LoVo (cell line): ENCODE data around the gene ZBTB43.

ENCODE experiments used
- DNase-seq: peaks from one replicate; pipeline ENCODE4 v3.0.0-alpha.2; 2016; ENCODE audit warnings: low spot score

ZBTB43 gene

DNA sequence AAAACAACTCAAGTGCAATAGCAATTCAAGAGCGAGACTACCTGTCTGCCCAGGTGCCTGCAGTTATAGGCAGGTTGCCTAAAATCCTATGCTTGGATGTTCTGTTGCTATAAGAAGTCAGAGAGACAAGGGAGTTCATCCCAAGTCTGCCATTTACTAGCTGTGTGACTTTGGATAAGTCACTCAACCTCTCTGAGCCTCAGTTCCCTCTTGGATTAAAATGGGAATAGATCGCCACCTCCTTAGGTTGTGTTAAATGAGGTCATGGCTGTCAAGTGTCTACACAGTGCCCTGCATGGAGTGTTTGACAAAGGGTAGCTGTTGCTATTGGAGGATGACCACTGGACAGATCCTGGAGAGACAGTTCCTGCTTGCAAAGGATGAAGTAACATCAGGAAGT, 54.3 kb downstream of the ZBTB43 start:
- no peak for DNase-seq

DNA sequence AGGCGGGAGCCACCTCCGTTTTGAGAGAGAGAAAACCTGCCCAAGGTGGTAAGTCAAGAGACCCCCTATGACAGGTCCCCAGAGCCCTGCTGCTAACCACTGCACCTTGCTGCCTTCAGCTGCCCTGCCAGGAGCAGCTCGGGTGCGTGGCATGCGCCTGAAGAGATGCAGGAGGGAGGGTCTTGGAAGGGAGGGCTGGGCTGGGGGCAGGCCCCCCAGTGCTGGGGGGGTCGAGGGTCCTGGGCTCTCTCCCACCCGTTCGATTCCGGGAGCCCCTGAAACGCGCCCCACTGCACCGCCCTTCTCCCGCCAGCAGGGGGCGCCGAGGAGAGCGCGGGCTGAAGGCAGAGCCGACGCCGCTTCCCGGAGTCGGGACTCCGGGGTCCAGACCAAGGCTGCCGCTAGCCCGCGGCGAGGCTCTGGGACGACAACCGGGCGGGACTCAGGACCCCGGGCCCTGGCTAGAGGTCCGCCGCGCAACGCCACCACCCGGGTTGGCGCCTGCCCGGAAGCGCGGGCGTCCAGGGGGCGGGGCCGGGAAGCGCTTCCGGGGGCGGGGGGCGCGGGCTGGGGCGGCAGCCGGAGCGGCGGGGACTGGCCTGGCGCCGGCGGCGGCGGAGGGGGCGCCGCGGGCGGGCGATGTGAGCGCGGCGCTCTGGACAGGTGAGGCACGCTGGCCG, 55.4 kb downstream of the ZBTB43 start, which contains the start of gene ZBTB34:
Gene ZBTB34, plus strand, starts transcription at position 563 of the 680 bp plus-strand sequence. CDS start 18,761 bp downstream, outside the sequence.
- DNase-seq, result peak; percentile 61

DNA sequence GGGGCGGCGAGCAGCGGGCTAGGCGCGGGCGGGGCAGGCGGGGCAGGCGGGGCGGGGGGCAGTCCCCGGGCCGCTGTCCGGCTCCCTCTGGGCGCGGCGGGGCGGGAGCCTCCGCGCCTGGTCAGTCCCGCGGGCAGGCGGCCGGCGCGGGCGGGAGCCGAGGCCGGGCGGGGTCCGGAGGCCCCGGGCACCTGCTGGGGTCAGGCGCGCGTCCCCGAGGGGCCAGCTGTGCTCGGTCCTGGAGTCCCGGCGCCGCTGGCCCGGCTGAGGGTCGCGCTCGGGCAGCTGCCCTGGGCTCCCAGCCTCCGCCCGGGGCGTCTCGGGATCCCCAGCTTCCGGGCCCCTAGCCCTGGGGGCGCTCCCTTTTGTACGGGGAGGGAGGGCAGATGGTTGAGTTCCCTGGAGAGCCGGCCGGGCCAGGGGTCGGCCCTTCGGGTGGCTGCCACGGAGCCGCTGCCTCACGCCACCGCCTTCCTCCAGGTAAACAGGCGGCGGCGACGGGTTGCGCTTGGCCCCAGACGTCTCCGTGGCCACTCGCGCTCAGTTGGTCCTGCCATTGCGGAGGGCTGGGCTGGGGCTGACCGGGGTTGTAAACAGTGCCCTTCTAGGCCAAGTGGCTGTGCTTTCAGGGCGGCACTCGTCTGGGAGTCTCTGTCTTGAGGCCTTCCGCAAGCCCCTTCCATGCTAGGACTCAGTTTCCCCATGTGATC, 56.1 kb downstream of the ZBTB43 start:
- peak; percentile 20 for DNase-seq

DNA sequence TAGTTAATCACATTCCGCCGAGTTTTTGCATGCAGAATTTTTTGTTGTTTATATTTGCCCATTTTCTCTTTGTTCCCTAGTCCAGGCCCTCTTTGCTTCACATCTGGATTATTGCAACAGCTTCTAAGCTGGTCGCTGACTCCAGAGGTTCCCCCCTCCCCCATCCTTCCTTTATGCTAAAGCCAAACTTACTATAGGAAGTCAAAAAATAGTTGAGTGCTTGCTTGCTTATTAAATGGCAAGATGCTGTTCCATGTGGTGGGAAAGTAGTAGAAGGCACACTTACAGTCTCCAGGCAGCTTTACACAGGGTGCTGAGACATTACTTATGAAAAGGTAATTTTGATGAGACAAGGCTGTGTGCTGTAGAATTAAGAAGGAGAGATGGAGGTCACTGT, 56.9 kb downstream of the ZBTB43 start:
- DNase-seq, result no peak

DNA sequence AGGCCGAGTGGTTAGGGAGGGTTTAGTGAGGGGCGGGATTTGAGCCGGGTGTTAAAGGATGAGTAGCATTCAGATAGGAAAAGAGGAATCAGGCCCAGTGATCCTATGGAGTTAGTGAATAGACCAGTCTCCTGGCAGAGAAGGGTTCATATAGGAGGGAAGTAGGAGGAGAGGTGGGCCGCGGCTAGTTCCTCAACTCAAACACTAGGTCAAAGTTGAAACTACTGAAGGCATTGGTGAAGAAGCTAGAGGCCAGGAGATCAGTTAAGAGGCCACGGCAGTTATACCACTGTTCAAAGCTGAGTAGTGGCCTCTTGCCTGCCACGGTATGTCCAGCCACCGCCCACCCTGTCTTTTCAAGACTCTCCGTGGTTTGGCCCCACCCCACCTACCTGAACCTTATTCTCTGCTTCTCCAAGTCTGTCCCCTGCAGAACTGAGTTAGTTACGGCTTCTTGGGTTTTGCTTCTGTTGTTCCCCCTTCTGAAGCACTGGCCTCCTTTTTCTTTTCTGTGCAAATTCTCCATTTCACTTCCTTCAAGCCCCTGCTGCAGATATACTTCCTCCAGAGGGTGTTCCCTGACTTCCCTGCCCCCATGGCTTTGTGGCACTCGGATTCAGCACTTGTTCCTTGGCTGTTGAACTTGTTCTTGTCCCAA, 57.4 kb downstream of the ZBTB43 start:
- DNase-seq, result no peak

DNA sequence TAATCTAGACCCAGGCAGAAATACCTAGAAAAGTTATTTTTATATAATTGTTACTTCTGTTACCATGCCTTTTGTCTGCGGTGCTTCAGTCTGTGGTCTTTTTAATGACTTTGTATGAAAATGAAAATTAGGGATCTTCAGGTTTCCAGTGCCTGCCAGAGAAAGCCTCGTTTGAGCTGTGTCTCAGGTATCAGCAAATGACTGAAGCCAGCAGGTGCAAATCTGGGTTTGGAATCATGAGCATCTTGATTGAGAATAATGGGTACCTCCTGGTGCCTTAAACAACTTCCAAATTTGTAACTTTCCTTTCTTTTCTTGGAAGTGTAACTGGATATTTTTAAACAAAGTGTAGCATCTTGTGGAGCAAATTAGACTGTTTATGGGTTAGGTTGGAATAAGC, 59.9 kb downstream of the ZBTB43 start:
- DNase-seq, result no peak

DNA sequence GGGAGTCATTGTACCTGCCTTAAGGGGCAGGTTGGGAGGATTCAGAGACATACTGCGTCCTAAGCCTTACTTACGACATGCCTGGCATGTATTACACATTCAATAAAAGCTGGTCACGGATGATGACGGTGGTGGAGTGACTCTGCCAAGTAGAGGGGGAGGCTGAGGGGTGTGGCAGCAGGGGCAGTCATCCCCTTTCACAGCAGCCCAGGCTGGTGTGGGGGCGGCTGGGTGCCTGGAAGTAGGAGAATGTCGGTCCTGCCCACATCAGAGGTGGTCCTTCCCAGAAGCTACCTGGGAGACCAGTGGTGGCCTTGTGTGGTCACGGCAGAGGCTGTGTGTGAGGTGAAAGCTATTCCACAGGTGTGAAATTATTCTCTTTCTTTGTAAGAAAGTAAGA, 64.5 kb downstream of the ZBTB43 start:
- DNase-seq, result no peak

DNA sequence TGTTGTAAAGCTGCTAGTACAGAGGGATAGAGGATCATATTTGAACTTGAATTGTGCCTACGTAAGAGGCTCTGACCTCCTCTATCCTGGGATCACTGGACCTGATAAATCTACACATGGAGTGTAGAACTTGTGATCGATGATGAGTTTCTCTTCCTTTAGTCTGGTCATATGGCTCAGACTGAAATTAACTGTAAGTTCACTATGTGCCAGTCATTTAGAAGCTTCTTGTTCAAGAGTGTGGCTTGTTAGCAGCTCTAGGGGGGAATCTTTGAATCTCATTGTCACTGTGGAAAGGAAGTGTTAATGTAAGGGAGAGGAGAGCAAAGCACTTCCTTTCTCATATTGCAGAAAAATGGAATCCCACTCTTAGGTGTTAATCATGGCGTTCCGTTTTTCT, 67.7 kb downstream of the ZBTB43 start:
- no peak for DNase-seq

DNA sequence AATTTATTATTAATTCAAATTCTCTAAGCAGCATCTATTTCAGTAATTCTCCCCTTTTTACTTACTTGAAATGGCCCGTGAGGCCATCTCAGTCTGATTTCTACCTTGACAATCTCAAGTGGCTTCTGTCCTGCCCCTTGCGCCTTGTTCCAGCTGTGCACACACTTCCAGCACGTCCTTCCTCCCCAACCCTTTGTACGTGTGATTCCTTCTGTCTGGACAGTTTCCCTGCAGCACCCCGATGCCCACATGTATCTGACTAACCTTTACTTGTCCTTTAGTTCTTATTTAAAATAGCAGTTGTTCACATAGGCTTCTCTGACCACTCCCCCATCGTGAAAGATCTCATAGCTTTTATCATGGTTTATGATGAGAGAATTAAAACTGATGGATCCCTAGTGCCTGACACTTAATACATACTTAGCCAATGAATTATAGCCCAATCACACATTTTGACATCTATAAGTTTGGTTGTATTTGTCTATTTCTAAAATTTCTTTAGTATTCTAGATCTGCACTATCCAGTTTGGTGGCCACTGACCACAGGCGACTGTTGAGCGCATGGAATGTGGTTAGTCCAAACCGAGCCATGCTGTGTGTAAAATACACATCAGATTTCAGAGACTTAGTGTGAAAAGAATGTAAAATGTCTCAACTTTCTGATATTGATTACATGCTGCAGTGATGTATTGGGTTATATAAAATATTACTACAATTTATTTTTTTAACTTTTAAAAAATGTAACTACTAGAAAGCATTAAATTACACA, 69.9 kb downstream of the ZBTB43 start:
- no peak for DNase-seq

DNA sequence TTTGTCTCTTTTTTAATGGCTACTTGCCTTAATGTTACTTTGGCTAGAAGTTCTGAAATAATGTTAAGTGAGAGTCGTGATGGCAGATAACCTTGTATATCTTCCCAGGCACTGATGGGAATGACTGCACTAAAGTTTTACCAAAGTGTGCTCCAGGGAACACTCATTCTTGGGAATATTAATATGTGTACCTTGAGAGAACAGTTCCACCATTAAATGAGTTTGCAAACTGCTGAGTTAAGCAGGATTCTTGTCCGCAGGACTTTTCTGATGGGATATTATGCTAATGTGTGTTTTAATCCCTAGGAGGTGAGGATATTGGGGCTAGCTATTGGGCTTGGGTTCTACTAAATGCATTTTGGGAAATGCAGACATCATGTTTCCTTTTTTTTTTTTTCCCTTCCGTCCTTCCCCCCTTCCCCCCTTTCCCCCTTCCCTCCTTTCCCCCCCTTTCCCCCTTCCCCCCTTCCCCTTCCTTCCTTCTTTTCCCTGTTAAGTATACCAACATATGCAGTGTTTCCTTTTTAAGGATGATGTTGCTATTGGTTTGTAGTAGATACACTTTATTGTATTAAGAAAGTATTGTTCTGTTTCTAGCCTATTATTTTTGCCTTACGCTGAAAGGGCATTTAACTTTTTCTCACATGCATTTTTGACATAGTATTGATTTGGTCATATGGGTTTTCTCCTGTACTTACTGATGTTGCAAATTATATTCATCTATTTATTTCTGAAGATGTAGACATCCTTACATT, 71.1 kb downstream of the ZBTB43 start:
- DNase-seq, result no peak

DNA sequence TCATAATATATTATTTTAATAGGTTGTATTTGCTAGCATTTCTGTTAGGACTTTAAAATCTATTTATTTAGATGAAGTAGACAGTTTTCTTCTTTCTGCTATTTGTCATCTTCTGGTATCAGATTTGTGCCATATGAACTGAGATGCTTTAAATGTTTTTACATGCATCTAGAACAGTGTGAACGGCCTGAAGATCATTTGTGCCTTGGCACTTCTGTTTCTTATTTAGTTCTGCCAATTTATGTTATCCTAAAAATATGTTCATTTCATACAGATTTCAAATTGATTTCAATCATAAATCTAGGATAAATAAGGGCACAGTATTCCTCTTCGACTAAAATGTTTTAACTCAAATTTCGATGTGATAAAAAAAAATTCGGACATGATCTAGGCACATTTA, 71.7 kb downstream of the ZBTB43 start:
- no peak for DNase-seq

DNA sequence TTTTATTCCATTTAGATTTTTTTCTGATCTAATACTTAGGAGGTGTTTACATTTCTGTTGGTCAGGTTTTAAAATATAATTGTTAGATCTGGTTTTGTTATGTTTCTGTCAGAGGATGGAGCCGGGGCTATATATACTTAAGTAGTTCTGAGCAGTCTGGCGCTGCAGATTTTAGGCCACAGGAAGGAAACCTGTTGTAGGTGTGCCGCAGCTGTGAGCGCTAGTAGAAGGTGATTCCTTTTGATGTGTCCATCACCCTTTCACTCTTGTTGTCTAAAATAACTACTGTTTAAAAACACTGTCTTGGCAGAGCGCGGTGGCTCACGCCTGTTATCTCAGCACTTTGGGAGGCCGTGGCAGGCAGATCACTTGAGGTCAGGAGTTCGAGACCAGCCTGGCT, 72.6 kb downstream of the ZBTB43 start:
- no peak for DNase-seq

DNA sequence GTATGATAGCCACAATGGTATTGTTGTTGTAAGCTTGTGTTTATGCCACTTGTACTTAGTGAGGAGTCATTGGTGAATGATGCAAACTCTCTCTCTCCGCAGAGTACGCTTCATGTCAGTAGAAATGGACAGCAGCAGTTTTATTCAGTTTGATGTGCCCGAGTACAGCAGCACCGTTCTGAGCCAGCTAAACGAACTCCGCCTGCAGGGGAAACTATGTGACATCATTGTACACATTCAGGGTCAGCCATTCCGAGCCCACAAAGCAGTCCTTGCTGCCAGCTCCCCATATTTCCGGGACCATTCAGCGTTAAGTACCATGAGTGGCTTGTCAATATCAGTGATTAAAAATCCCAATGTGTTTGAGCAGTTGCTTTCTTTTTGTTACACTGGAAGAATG, 74.4 kb downstream of the ZBTB43 start:
- DNase-seq, result no peak

DNA sequence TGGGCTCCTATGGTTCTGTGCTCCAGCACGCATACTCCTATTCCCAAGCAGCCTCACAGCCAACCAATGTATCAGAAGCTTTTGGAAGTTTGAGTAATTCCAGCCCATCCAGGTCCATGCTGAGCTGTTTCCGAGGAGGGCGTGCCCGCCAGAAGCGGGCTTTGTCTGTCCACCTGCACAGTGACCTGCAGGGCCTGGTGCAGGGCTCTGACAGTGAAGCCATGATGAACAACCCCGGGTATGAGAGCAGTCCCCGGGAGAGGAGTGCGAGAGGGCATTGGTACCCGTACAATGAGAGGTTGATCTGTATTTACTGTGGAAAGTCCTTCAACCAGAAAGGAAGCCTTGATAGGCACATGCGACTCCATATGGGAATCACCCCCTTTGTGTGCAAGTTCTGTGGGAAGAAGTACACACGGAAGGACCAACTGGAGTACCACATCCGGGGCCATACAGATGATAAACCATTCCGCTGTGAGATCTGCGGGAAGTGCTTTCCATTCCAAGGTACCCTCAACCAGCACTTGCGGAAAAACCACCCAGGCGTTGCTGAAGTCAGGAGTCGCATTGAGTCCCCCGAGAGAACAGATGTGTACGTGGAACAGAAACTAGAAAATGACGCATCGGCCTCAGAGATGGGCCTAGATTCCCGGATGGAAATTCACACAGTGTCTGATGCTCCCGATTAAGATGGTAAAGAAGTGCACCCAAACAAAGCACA, 75.5 kb downstream of the ZBTB43 start:
- DNase-seq, result no peak

DNA sequence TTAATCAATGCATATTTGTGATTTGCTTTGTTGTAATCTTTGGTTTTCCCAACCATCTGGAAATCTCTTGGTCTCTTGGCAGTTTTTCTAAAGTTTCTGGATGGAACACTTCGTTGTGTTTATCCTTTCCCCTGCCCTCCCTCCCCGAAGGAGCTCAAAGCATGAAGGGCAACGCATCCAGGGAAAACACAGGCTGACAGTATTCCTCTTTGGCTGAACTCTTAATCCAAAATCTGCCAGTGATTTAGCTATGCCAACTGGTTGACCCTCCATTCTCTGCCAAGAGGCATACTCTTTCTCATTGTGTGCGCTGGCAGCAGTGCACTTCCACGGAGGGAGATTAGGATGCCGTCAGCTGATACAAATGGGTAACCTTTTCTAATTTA, 76.1 kb downstream of the ZBTB43 start:
- no peak for DNase-seq

DNA sequence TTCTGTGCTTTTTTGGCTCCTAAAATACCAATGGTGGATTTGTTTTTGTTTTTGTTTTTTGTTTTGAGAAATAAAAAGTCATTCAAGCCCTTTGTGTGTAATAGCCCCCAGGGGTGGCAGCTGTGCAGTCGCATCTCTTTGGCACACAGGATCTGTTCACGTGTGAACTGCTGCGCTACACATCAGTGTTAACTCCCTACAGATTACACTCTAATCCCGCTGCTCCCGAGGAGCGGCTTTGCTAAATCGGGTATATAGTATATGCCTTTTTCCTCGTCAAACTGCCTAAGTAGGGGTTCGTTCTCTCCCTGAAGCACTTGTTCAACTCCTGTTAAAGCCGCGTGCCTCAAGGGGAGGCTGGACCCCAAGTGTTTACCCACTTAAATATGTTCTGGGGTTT, 77.9 kb downstream of the ZBTB43 start:
- DNase-seq, result no peak

DNA sequence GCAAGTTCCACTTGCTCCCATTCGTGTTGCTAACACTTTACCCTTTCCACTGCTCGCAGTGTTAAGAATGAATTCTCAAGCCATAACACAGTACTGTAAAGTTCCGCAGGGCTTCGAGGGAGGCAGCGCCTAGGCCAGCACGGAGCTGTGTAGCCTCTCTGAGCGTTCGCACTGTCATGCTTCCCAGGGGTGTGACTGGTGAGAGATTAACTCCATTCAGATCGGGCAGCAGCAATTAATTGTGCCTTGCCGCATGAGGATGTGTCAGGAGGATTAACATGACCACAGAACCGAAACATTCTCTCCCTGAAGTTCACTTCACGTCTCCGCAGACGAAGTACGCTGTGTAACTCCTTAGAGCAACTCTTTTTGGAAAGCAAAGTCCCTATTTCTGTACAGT, 78.8 kb downstream of the ZBTB43 start:
- no peak for DNase-seq

DNA sequence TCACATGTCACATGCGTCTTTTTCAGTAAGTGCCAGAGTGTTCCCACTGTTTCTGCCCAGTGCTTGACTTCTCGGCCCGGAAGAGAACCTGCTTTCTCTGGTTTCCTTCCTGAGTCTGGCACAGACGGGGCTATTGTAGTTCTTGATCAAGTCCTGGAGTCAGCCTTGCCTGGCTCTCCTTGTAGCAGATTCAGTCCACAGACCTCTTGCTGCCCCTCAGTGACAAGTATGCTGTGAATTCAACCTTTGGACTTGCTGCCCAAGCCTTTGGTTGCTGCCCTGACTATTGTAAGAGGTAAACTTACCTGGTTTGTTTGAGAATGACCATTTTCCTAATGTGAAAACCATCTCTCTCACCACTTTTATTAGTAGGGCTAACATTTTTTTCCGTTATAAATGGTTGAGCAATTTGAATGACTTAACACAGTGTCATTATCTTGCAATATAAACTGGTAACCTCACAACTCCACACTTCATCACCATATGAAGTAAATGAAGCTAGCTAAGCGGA, 80.3 kb downstream of the ZBTB43 start:
- no peak for DNase-seq

DNA sequence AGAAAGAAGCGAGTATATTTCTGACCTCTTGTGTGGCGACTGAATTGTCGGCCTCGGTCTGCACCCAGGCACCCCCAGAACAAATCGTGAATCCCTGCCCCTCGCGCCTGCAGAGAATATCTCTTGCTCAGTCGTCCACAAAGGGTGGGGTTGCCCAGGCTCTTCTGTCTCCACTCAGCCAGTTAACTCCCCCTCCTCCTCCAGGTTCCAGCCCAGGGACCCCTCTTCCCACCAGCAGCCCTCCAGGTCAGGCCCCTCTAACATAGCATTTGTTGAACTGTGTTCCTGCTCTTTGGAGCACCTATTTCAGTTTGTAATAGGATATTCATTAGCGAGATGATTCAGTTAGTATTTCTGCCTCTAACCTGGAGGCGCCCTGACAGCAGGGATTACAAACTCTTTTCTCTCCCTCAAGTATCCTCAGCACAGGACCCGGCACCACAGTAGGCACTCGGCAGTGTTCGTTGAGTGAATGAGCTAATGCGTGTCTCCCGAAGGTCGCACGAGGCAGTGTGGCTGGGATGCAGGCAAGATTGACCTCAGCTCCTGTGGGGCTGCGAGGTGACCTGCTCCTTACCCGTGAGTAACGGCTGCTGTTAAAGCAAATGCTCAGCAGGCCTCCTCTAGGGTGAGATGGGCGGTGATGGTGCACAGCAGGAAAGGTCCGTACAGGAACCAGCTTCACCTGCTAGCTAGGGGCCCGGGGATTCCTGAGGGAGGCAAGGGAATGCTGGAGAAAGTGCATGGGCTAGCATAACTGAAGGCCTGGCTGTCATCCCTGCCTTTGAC, 81.4 kb downstream of the ZBTB43 start:
- no peak for DNase-seq

DNA sequence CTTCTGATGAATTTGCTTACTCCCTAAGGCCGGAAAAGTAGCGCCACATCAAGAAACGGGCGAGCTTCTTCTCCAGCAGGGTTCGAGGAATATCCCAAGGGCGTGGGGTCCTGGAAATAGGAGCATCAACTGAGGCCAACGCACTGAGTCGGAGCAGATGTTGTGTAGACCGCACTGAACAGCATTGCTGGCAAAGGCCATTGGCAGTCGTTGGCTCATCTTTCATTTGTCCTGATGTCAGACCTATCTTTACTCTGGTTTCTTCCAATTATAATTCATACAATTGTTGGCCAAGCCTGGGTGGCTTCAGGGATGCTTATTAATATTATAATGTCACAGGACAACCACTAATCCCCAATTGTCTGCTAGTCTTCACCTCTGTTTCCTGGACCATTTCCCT, 82.1 kb downstream of the ZBTB43 start:
- DNase-seq, result no peak
